Measurements from ENCODE around the gene MPI. TPM values are rescaled to one million over a fixed set of nuclear protein-coding genes. Genes with fewer than 3 reads are reported as not detected.

The MPI gene
- total RNA-seq, 6 experiments from 2014 or later: 23.5 to 69.7 (median 40.8) TPM

- no peak for TF ChIP-seq CTCF (IDR thresholded peaks at IDR 0.05)
- TF ChIP-seq POLR2A (IDR thresholded peaks at IDR 0.05): no peak
- no peak for ATAC-seq
- Histone ChIP-seq H3K27me3 (no peaks in the 10 kb centered on the region), H3K9me3 (no peaks in the 10 kb centered on the region), H3K4me3 (no peak overlapping the region), H3K4me1 (peaks cover 0 to 21% (median 5%) of the 10 kb centered on the region in 4 donors), H3K36me3 (peaks cover 0 to 35% (median 9%) of the 10 kb centered on the region in 4 donors), H3K27ac (no peak overlapping the region)
- intact Hi-C loops (cut with DNase I): no loop called here
- DNase-seq: no peak
- 89% methylated on average over 2 of the region's 4 CpGs for WGBS (ENCODE audit: insufficient coverage, low coverage, low lambda C conversion rate, missing lambda C conversion rate)
These were observed 12.6 kb downstream of the MPI start for GRCh38 chr15:74902295-74903075.

- no peak for ATAC-seq
- DNase-seq: no peak
- H3K4me3 ChIP-seq: no peak overlapping the region
- H3K9me3 ChIP-seq: no peaks in the 10 kb centered on the region
- 80% methylated on average over 1 of the region's 1 CpG for WGBS (ENCODE audit: insufficient coverage, low coverage, low lambda C conversion rate, missing lambda C conversion rate)
- H3K27me3 ChIP-seq: no peaks in the 10 kb centered on the region
- TF ChIP-seq POLR2A (IDR thresholded peaks at IDR 0.05): no peak
- TF ChIP-seq CTCF (IDR thresholded peaks at IDR 0.05): no peak
- H3K4me1 ChIP-seq: peaks cover 0 to 24% (median 5%) of the 10 kb centered on the region in 4 donors
- intact Hi-C loops (cut with DNase I): no loop called here
- peaks cover 0 to 34% (median 9%) of the 10 kb centered on the region in 4 donors for H3K36me3 ChIP-seq
- no peak overlapping the region for H3K27ac ChIP-seq
These were observed 13.8 kb downstream of the MPI start for GRCh38 chr15:74903676-74904075.

- intact Hi-C loops (cut with DNase I): no loop called here
- ATAC-seq (no peak), DNase-seq (no peak)
- H3K27ac ChIP-seq: no peak overlapping the region
- WGBS (ENCODE audit: insufficient coverage, low coverage, low lambda C conversion rate, missing lambda C conversion rate): no CpG with 5 or more reads among the region's 7 CpGs
- H3K4me1 ChIP-seq: peaks cover 0 to 24% (median 5%) of the 10 kb centered on the region in 4 donors
- peaks cover 0 to 34% (median 9%) of the 10 kb centered on the region in 4 donors for H3K36me3 ChIP-seq
- no peak overlapping the region for H3K4me3 ChIP-seq
- TF ChIP-seq POLR2A (IDR thresholded peaks at IDR 0.05): no peak
- no peak for TF ChIP-seq CTCF (IDR thresholded peaks at IDR 0.05)
- H3K27me3 ChIP-seq: no peaks in the 10 kb centered on the region
- H3K9me3 ChIP-seq: no peaks in the 10 kb centered on the region
These were observed 14.5 kb downstream of the MPI start for GRCh38 chr15:74904190-74904805.

GRCh38 chr15:74906067-74906449 lies 16.2 kb downstream of the MPI start:
- Histone ChIP-seq H3K4me1 (peaks cover 0 to 24% (median 5%) of the 10 kb centered on the region in 4 donors), H3K4me3 (peak overlapping the region; percentile 90 to 96 (median 92)), H3K36me3 (peaks cover 0 to 24% (median 9%) of the 10 kb centered on the region in 4 donors), H3K27ac (peak overlapping the region; percentile 76 to 90 (median 84)), H3K9me3 (no peaks in the 10 kb centered on the region), H3K27me3 (no peaks in the 10 kb centered on the region)
- DNase-seq (peak in 1 of 3 donors; percentile 62), ATAC-seq (peak; percentile 31 to 52 (median 38))
- WGBS (ENCODE audit: insufficient coverage, low coverage, low lambda C conversion rate, missing lambda C conversion rate): 0% methylated on average over 15 of the region's 20 CpGs
- intact Hi-C loops (cut with DNase I): no loop called here
- no peak for TF ChIP-seq CTCF (IDR thresholded peaks at IDR 0.05)
- no peak for TF ChIP-seq POLR2A (IDR thresholded peaks at IDR 0.05)

Data from right lobe of liver (tissue), 6 donors.